ENCODE data around the gene IMPA2. TPM values are rescaled to one million over a fixed set of nuclear protein-coding genes. Genes with fewer than 3 reads are reported as not detected.

The IMPA2 gene
- total RNA-seq, 4 donors from 2014 or later = 28.5 to 61.7 (median 31.6) TPM

GRCh38 chr18:12005538-12006487 is 24.5 kb downstream of the IMPA2 start:
- Histone ChIP-seq H3K36me3 (no peaks in the 10 kb centered on the region), H3K9me3 (no peaks in the 10 kb centered on the region), H3K4me3 (no peak overlapping the region), H3K4me1 (no peaks in the 10 kb centered on the region), H3K27me3 (no peaks in the 10 kb centered on the region), H3K27ac (no peak overlapping the region)
- intact Hi-C loops (cut with DNase I; ENCODE audit: low total_unique reads) = no loop called here
- TF ChIP-seq POLR2A (IDR thresholded peaks at IDR 0.05) (no peak), CTCF (IDR thresholded peaks at IDR 0.05) (no peak)
- DNase-seq = no peak

GRCh38 chr18:12006488-12006840 is 25.2 kb downstream of the IMPA2 start:
- Histone ChIP-seq H3K9me3 (no peaks in the 10 kb centered on the region), H3K27me3 (no peaks in the 10 kb centered on the region), H3K4me3 (no peak overlapping the region), H3K27ac (no peak overlapping the region), H3K4me1 (no peaks in the 10 kb centered on the region), H3K36me3 (no peaks in the 10 kb centered on the region)
- DNase-seq = no peak
- intact Hi-C loops (cut with DNase I; ENCODE audit: low total_unique reads) = no loop called here
- no peak for TF ChIP-seq CTCF (IDR thresholded peaks at IDR 0.05)
- no peak for TF ChIP-seq POLR2A (IDR thresholded peaks at IDR 0.05)

- H3K27ac ChIP-seq = no peak overlapping the region
- H3K9me3 ChIP-seq = no peaks in the 10 kb centered on the region
- no peak for DNase-seq
- no peak overlapping the region for H3K4me3 ChIP-seq
- H3K27me3 ChIP-seq = no peaks in the 10 kb centered on the region
- TF ChIP-seq POLR2A (IDR thresholded peaks at IDR 0.05) (no peak), CTCF (IDR thresholded peaks at IDR 0.05) (no peak)
- intact Hi-C loops (cut with DNase I; ENCODE audit: low total_unique reads) = no loop called here
- H3K4me1 ChIP-seq = no peaks in the 10 kb centered on the region
- no peaks in the 10 kb centered on the region for H3K36me3 ChIP-seq
Observed at GRCh38 chr18:12007063-12007462, 25.8 kb downstream of the IMPA2 start.

- no peaks in the 10 kb centered on the region for H3K36me3 ChIP-seq
- intact Hi-C loops (cut with DNase I; ENCODE audit: low total_unique reads) = no loop called here
- H3K4me1 ChIP-seq = no peaks in the 10 kb centered on the region
- DNase-seq = no peak
- TF ChIP-seq POLR2A (IDR thresholded peaks at IDR 0.05) (no peak), CTCF (IDR thresholded peaks at IDR 0.05) (no peak)
- no peaks in the 10 kb centered on the region for H3K27me3 ChIP-seq
- no peaks in the 10 kb centered on the region for H3K9me3 ChIP-seq
- H3K27ac ChIP-seq = no peak overlapping the region
- H3K4me3 ChIP-seq = no peak overlapping the region
Observed at GRCh38 chr18:12008181-12008767, 27.0 kb downstream of the IMPA2 start.

Measured in uterus (tissue), 4 donors.